GM19239 (cell line): ENCODE results near the gene KRT80.

Source experiments
- DNase-seq: peaks from one replicate; pipeline ENCODE4 v3.0.0; 2011; ENCODE audit warnings: low spot score; ENCODE audit not compliant: insufficient read length
- FAIRE-seq: peaks from 2 replicates; lab custom pipeline; 2011; peaks lifted over from hg19 to GRCh38; lab: Jason Lieb, UNC

The KRT80 gene

GRCh38 chr12:52120951-52121823 is 70.6 kb downstream of the KRT80 start:
- no peak for FAIRE-seq

GRCh38 chr12:52119398-52120254 is 72.2 kb downstream of the KRT80 start:
- FAIRE-seq, result peak; percentile 49
- DNase-seq, result no peak

More at GRCh38 chr12:52120951-52121823, 70.6 kb downstream of the KRT80 start:
- DNase-seq, result no peak
